Astrocyte (in vitro differentiated cells and primary cell): ENCODE data around the gene SSBP3. TPM values are rescaled to one million over a fixed set of nuclear protein-coding genes. Genes with fewer than 3 reads are reported as not detected.

Source experiments
- DNase-seq: peaks from one replicate; pipeline ENCODE4 v3.0.0-alpha.2; 2010; ENCODE audit warnings: low read depth
- FAIRE-seq: peaks from 2 replicates; lab custom pipeline; 2011; peaks lifted over from hg19 to GRCh38; lab: Jason Lieb, UNC
- H2AFZ ChIP-seq: 2 replicates; pipeline ENCODE4 v1.6.0; 2012; ENCODE audit warnings: low read depth, low read length, inconsistent platforms
- H3K27ac ChIP-seq: 2 replicates; pipeline ENCODE4 v1.5.1; 2011; ENCODE audit warnings: low read depth, low read length, inconsistent platforms
- H3K27me3 ChIP-seq: 2 replicates; pipeline ENCODE4 v1.6.0; 2011; ENCODE audit warnings: low read length, inconsistent platforms; ENCODE audit not compliant: insufficient read depth
- H3K36me3 ChIP-seq: 2 replicates; pipeline ENCODE4 v1.5.1; 2011; ENCODE audit warnings: low read length, inconsistent platforms; ENCODE audit not compliant: insufficient read depth
- H3K4me1 ChIP-seq: 2 replicates; pipeline ENCODE4 v1.5.1; 2011; ENCODE audit warnings: low read length, inconsistent platforms; ENCODE audit not compliant: insufficient read depth
- H3K4me2 ChIP-seq: 2 replicates; pipeline ENCODE4 v1.6.0; 2012; ENCODE audit warnings: low read length, inconsistent platforms
- H3K4me3 ChIP-seq: 2 replicates; pipeline ENCODE4 v1.5.1; 2011; ENCODE audit warnings: low read depth, mild to moderate bottlenecking, low read length, inconsistent platforms; ENCODE audit not compliant: insufficient read depth
- H3K79me2 ChIP-seq: 2 replicates; pipeline ENCODE4 v1.6.0; 2012; ENCODE audit warnings: mild to moderate bottlenecking, low read length, inconsistent platforms; ENCODE audit not compliant: insufficient read depth
- H3K9ac ChIP-seq: 2 replicates; pipeline ENCODE4 v1.6.0; 2012; ENCODE audit warnings: mild to moderate bottlenecking, low read length, inconsistent platforms
- H3K9me3 ChIP-seq: 2 replicates; pipeline ENCODE4 v1.5.1; 2012; ENCODE audit warnings: low read depth, mild to moderate bottlenecking, low read length, inconsistent platforms; ENCODE audit not compliant: insufficient read depth
- H4K20me1 ChIP-seq: 2 replicates; pipeline ENCODE4 v1.6.0; 2012; ENCODE audit warnings: low read length, inconsistent platforms; ENCODE audit not compliant: insufficient read depth
- H3K27ac Mint-ChIP-seq: one replicate; pipeline ENCODE4 v1.8.0; 2021; ENCODE audit warnings: mild to moderate bottlenecking, mixed read lengths; ENCODE audit not compliant: unreplicated experiment
- H3K27me3 Mint-ChIP-seq: one replicate; pipeline ENCODE4 v1.8.0; 2021; ENCODE audit warnings: low read depth, mixed read lengths; ENCODE audit not compliant: unreplicated experiment
- H3K36me3 Mint-ChIP-seq: one replicate; pipeline ENCODE4 v1.8.0; 2021; ENCODE audit warnings: low read depth, mixed read lengths; ENCODE audit not compliant: unreplicated experiment
- H3K4me1 Mint-ChIP-seq: one replicate; pipeline ENCODE4 v1.8.0; 2021; ENCODE audit warnings: low read depth, mixed read lengths; ENCODE audit not compliant: unreplicated experiment
- H3K4me3 Mint-ChIP-seq: one replicate; pipeline ENCODE4 v1.8.0; 2021; ENCODE audit warnings: mild to moderate bottlenecking, moderate library complexity, mixed read lengths; ENCODE audit not compliant: unreplicated experiment
- H3K9me3 Mint-ChIP-seq: one replicate; pipeline ENCODE4 v1.8.0; 2021; ENCODE audit warnings: mild to moderate bottlenecking, mixed read lengths; ENCODE audit not compliant: unreplicated experiment
- CTCF ChIP-seq: IDR thresholded peaks from 2 replicates; pipeline ENCODE4 v1.5.1; 2011; ENCODE audit warnings: low read depth, mild to moderate bottlenecking, inconsistent platforms, low read length, moderate library complexity; ENCODE audit not compliant: insufficient read depth
- EZH2 ChIP-seq: IDR thresholded peaks from 2 replicates; pipeline ENCODE4 v1.6.1; 2012; ENCODE audit warnings: mild to moderate bottlenecking, low read length, inconsistent platforms; ENCODE audit not compliant: insufficient read depth
- total RNA-seq: library from RNA; stranded (reverse); gene quantifications from 2 replicates; pipeline ENCODE4 v1.2.1, GENCODE V29; 2021

The SSBP3 gene
- total RNA-seq, 1 donor from 2014 or later = 89.8 TPM

DNA sequence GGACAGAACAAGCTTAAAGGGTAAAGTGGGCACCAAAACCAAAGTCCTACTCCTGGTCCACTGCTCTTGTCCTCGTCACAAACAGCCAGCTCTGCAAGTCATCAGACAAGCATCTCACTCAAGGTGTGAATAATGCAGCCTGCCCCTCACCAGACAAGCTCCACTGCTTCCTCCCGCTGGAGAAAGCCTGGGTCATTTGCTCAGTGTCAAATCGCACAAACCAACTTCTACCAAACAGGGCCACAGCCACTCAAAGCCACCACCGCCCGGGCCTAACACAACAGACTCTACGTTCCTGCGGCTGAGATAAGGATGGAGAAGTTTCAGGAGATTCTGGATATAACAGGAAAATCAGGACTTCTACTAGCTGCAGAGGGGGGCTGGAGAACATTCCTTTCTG, 3.3 kb downstream of the SSBP3 start:
- DNase-seq (no peak), FAIRE-seq (no peak)
- Histone ChIP-seq H3K36me3 (peaks cover 29% of the 10 kb centered on the region), H3K4me1 (peaks cover 26% of the 10 kb centered on the region), H3K27ac (no peak overlapping the region), H4K20me1 (peaks cover 71% of the 10 kb centered on the region), H3K9ac (no peak overlapping the region), H3K27me3 (no peaks in the 10 kb centered on the region), H3K4me3 (no peak overlapping the region), H3K79me2 (peaks cover 47% of the 10 kb centered on the region), H3K4me2 (peak overlapping the region; percentile 92), H3K9me3 (no peaks in the 10 kb centered on the region), H2AFZ (no peak overlapping the region)
- Mint-ChIP-seq H3K4me3 (peak overlapping the region; percentile 91), H3K9me3 (no peaks in the 10 kb centered on the region), H3K27ac (peak overlapping the region; percentile 13), H3K4me1 (peaks cover 38% of the 10 kb centered on the region), H3K36me3 (peaks cover 33% of the 10 kb centered on the region), H3K27me3 (no peaks in the 10 kb centered on the region)
- TF ChIP-seq CTCF (no peak), EZH2 (no peak)

GRCh38 chr1:54401799-54402198, 4.4 kb downstream of the SSBP3 start:
- Histone ChIP-seq H3K27ac (no peak overlapping the region), H3K79me2 (peaks cover 55% of the 10 kb centered on the region)
- FAIRE-seq = no peak

More at GRCh38 chr1:54401799-54402198, 4.4 kb downstream of the SSBP3 start:
- Mint-ChIP-seq H3K27me3 (no peaks in the 10 kb centered on the region), H3K36me3 (peaks cover 40% of the 10 kb centered on the region), H3K4me1 (peaks cover 42% of the 10 kb centered on the region), H3K4me3 (no peak overlapping the region), H3K27ac (no peak overlapping the region), H3K9me3 (no peaks in the 10 kb centered on the region)
- Histone ChIP-seq H3K4me3 (no peak overlapping the region), H3K27me3 (no peaks in the 10 kb centered on the region), H3K9me3 (no peaks in the 10 kb centered on the region), H3K4me2 (no peak overlapping the region), H3K36me3 (peaks cover 30% of the 10 kb centered on the region), H4K20me1 (peaks cover 82% of the 10 kb centered on the region), H3K9ac (no peak overlapping the region), H2AFZ (no peak overlapping the region), H3K4me1 (peaks cover 22% of the 10 kb centered on the region)
- TF ChIP-seq CTCF = no peak
- no peak for TF ChIP-seq EZH2
- no peak for DNase-seq
